Measurements from ENCODE around the gene SEPTIN8. TPM values are rescaled to one million over a fixed set of nuclear protein-coding genes. Genes with fewer than 3 reads are reported as not detected.

SEPTIN8 gene
- total RNA-seq, 1 donor from 2014 or later: 35.9 TPM

GRCh38 chr5:132774896-132775295, 2.1 kb downstream of the SEPTIN8 start:
- intact Hi-C loops (cut with micrococcal nuclease): no loop called here
- Mint-ChIP-seq H3K9me3 (no peaks in the 10 kb centered on the region), H3K4me3 (ENCODE audit: low read depth) (no peak overlapping the region), H3K4me1 (ENCODE audit: low read depth) (peaks cover 17% of the 10 kb centered on the region), H3K27me3 (ENCODE audit: low read depth) (peaks cover 43% of the 10 kb centered on the region), H3K36me3 (ENCODE audit: low read depth) (peaks cover 2% of the 10 kb centered on the region), H3K27ac (no peak overlapping the region)
- no peak for DNase-seq (ENCODE audit: low spot score)

- no peak overlapping the region for H3K4me3 Mint-ChIP-seq (ENCODE audit: low read depth)
- peaks cover 40% of the 10 kb centered on the region for H3K27me3 Mint-ChIP-seq (ENCODE audit: low read depth)
- peaks cover 14% of the 10 kb centered on the region for H3K4me1 Mint-ChIP-seq (ENCODE audit: low read depth)
- peaks cover 2% of the 10 kb centered on the region for H3K36me3 Mint-ChIP-seq (ENCODE audit: low read depth)
- no peak overlapping the region for H3K27ac Mint-ChIP-seq
- intact Hi-C loops (cut with micrococcal nuclease): no loop called here
- no peak for DNase-seq (ENCODE audit: low spot score)
- H3K9me3 Mint-ChIP-seq: no peaks in the 10 kb centered on the region
Measured at GRCh38 chr5:132774406-132774805, 2.6 kb downstream of the SEPTIN8 start.

- Mint-ChIP-seq H3K9me3 (no peaks in the 10 kb centered on the region), H3K36me3 (ENCODE audit: low read depth) (peaks cover 2% of the 10 kb centered on the region), H3K4me1 (ENCODE audit: low read depth) (peaks cover 13% of the 10 kb centered on the region), H3K27me3 (ENCODE audit: low read depth) (peaks cover 33% of the 10 kb centered on the region), H3K4me3 (ENCODE audit: low read depth) (no peak overlapping the region), H3K27ac (no peak overlapping the region)
- no peak for DNase-seq (ENCODE audit: low spot score)
- intact Hi-C loops (cut with micrococcal nuclease): no loop called here
Measured at GRCh38 chr5:132773601-132774355, 3.3 kb downstream of the SEPTIN8 start.

- H3K27ac Mint-ChIP-seq: no peak overlapping the region
- H3K36me3 Mint-ChIP-seq (ENCODE audit: low read depth): peaks cover 1% of the 10 kb centered on the region
- H3K4me1 Mint-ChIP-seq (ENCODE audit: low read depth): peaks cover 8% of the 10 kb centered on the region
- peaks cover 27% of the 10 kb centered on the region for H3K27me3 Mint-ChIP-seq (ENCODE audit: low read depth)
- intact Hi-C loops (cut with micrococcal nuclease): no loop called here
- no peak for DNase-seq (ENCODE audit: low spot score)
- no peaks in the 10 kb centered on the region for H3K9me3 Mint-ChIP-seq
- no peak overlapping the region for H3K4me3 Mint-ChIP-seq (ENCODE audit: low read depth)
Measured at GRCh38 chr5:132773114-132773513, 3.9 kb downstream of the SEPTIN8 start.

GRCh38 chr5:132772291-132773070, 4.6 kb downstream of the SEPTIN8 start:
- Mint-ChIP-seq H3K27ac (no peak overlapping the region), H3K4me1 (ENCODE audit: low read depth) (peaks cover 4% of the 10 kb centered on the region), H3K27me3 (ENCODE audit: low read depth) (peaks cover 22% of the 10 kb centered on the region), H3K9me3 (no peaks in the 10 kb centered on the region), H3K4me3 (ENCODE audit: low read depth) (no peak overlapping the region), H3K36me3 (ENCODE audit: low read depth) (no peaks in the 10 kb centered on the region)
- DNase-seq (ENCODE audit: low spot score): no peak
- intact Hi-C loops (cut with micrococcal nuclease): no loop called here

GRCh38 chr5:132771503-132771998, 5.5 kb downstream of the SEPTIN8 start:
- DNase-seq (ENCODE audit: low spot score): no peak
- Mint-ChIP-seq H3K27me3 (ENCODE audit: low read depth) (peaks cover 22% of the 10 kb centered on the region), H3K9me3 (no peaks in the 10 kb centered on the region), H3K4me1 (ENCODE audit: low read depth) (peaks cover 4% of the 10 kb centered on the region), H3K36me3 (ENCODE audit: low read depth) (no peaks in the 10 kb centered on the region), H3K27ac (no peak overlapping the region), H3K4me3 (ENCODE audit: low read depth) (no peak overlapping the region)
- intact Hi-C loops (cut with micrococcal nuclease): no loop called here

GRCh38 chr5:132770476-132771159, 6.4 kb downstream of the SEPTIN8 start:
- peaks cover 3% of the 10 kb centered on the region for H3K4me1 Mint-ChIP-seq (ENCODE audit: low read depth)
- intact Hi-C loops (cut with micrococcal nuclease): no loop called here
- H3K9me3 Mint-ChIP-seq: no peaks in the 10 kb centered on the region
- no peak overlapping the region for H3K4me3 Mint-ChIP-seq (ENCODE audit: low read depth)
- H3K27ac Mint-ChIP-seq: no peak overlapping the region
- no peak for DNase-seq (ENCODE audit: low spot score)
- no peaks in the 10 kb centered on the region for H3K36me3 Mint-ChIP-seq (ENCODE audit: low read depth)
- H3K27me3 Mint-ChIP-seq (ENCODE audit: low read depth): peaks cover 17% of the 10 kb centered on the region

- no peaks in the 10 kb centered on the region for H3K4me1 Mint-ChIP-seq (ENCODE audit: low read depth)
- no peaks in the 10 kb centered on the region for H3K9me3 Mint-ChIP-seq
Measured at GRCh38 chr5:132768485-132768868, 8.6 kb downstream of the SEPTIN8 start.

GRCh38 chr5:132767150-132767549, 9.9 kb downstream of the SEPTIN8 start:
- Mint-ChIP-seq H3K4me1 (ENCODE audit: low read depth) (no peaks in the 10 kb centered on the region), H3K36me3 (ENCODE audit: low read depth) (no peaks in the 10 kb centered on the region), H3K27me3 (ENCODE audit: low read depth) (no peaks in the 10 kb centered on the region), H3K4me3 (ENCODE audit: low read depth) (no peak overlapping the region), H3K9me3 (no peaks in the 10 kb centered on the region), H3K27ac (no peak overlapping the region)
- intact Hi-C loops (cut with micrococcal nuclease): no loop called here
- DNase-seq (ENCODE audit: low spot score): no peak

More at GRCh38 chr5:132768485-132768868, 8.6 kb downstream of the SEPTIN8 start:
- Mint-ChIP-seq H3K27me3 (ENCODE audit: low read depth) (no peaks in the 10 kb centered on the region), H3K4me3 (ENCODE audit: low read depth) (no peak overlapping the region), H3K27ac (no peak overlapping the region), H3K36me3 (ENCODE audit: low read depth) (no peaks in the 10 kb centered on the region)
- intact Hi-C loops (cut with micrococcal nuclease): no loop called here
- DNase-seq (ENCODE audit: low spot score): no peak

- no peak for DNase-seq (ENCODE audit: low spot score)
- Mint-ChIP-seq H3K36me3 (ENCODE audit: low read depth) (peaks cover under 1% of the 10 kb centered on the region), H3K4me1 (ENCODE audit: low read depth) (no peaks in the 10 kb centered on the region), H3K4me3 (ENCODE audit: low read depth) (no peak overlapping the region), H3K9me3 (no peaks in the 10 kb centered on the region), H3K27me3 (ENCODE audit: low read depth) (no peaks in the 10 kb centered on the region), H3K27ac (no peak overlapping the region)
- intact Hi-C loops (cut with micrococcal nuclease): no loop called here
Measured at GRCh38 chr5:132766806-132767055, 10.3 kb downstream of the SEPTIN8 start.

GRCh38 chr5:132766020-132766805, 10.8 kb downstream of the SEPTIN8 start:
- Mint-ChIP-seq H3K27ac (no peak overlapping the region), H3K4me1 (ENCODE audit: low read depth) (no peaks in the 10 kb centered on the region), H3K36me3 (ENCODE audit: low read depth) (peaks cover 6% of the 10 kb centered on the region), H3K27me3 (ENCODE audit: low read depth) (no peaks in the 10 kb centered on the region), H3K4me3 (ENCODE audit: low read depth) (no peak overlapping the region), H3K9me3 (no peaks in the 10 kb centered on the region)
- intact Hi-C loops (cut with micrococcal nuclease): no loop called here
- DNase-seq (ENCODE audit: low spot score): no peak

GRCh38 chr5:132765311-132766019, 11.6 kb downstream of the SEPTIN8 start:
- intact Hi-C loops (cut with micrococcal nuclease): no loop called here
- Mint-ChIP-seq H3K9me3 (no peaks in the 10 kb centered on the region), H3K4me3 (ENCODE audit: low read depth) (no peak overlapping the region), H3K36me3 (ENCODE audit: low read depth) (peaks cover 10% of the 10 kb centered on the region), H3K27ac (no peak overlapping the region), H3K4me1 (ENCODE audit: low read depth) (no peaks in the 10 kb centered on the region), H3K27me3 (ENCODE audit: low read depth) (no peaks in the 10 kb centered on the region)
- no peak for DNase-seq (ENCODE audit: low spot score)

All from activated T-helper 2 cell treated with anti-CD3 and anti-CD28 coated beads, Interferon-gamma antibody, Interleukin-2, Interleukin-4, amounts not matched to agents 10 μg/mL and 5 μg/mL and 100 μg/mL, durations not matched to agents 14 hours and 24 hours and 36 hours (primary cell).